Subcutaneous adipose tissue (tissue), 4 donors: ENCODE measurements around the gene ADORA2A. TPM values are rescaled to one million over a fixed set of nuclear protein-coding genes. Genes with fewer than 3 reads are reported as not detected.

Source experiments
- CTCF ChIP-seq: fragments of 450-650 bp; IDR thresholded peaks from one replicate; pipeline ENCODE4 v1.5.1; 2016; ENCODE audit warnings: low read depth, mild to moderate bottlenecking, control low read depth, antibody characterized with exemption, moderate library complexity
- total RNA-seq, 4 donors: library from RNA; depleted of rRNA; stranded (reverse); fragments of >200 nt; gene quantifications; one replicate each; pipeline ENCODE4 v1.1.0, GENCODE V29; 2016

Gene ADORA2A
- total RNA-seq, 4 donors from 2014 or later = 0.88 to 4.7 (median 2.2) TPM

GRCh38 chr22:24435861-24436371 lies 8.5 kb downstream of the ADORA2A start:
- TF ChIP-seq CTCF = no peak

- TF ChIP-seq CTCF = no peak
These were observed 9.2 kb downstream of the ADORA2A start for GRCh38 chr22:24436553-24436952.

GRCh38 chr22:24437091-24437490 lies 9.7 kb downstream of the ADORA2A start:
- TF ChIP-seq CTCF = no peak

GRCh38 chr22:24437741-24438328 lies 10.4 kb downstream of the ADORA2A start:
- no peak for TF ChIP-seq CTCF

GRCh38 chr22:24440270-24440717 lies 12.9 kb downstream of the ADORA2A start:
- TF ChIP-seq CTCF = no peak

- no peak for TF ChIP-seq CTCF
These were observed 13.5 kb downstream of the ADORA2A start for GRCh38 chr22:24440718-24441405.

- TF ChIP-seq CTCF = no peak
These were observed 14.3 kb downstream of the ADORA2A start for GRCh38 chr22:24441406-24442351.
